T follicular helper cell (primary cell): ENCODE results near the gene TRAF7.

Experiments
- DNase-seq: peaks from one replicate; pipeline ENCODE4 v3.0.0-alpha.2; 2020; ENCODE audit warnings: low read depth

TRAF7 gene

GRCh38 chr16:2165861-2166260, 10.3 kb downstream of the TRAF7 start:
- DNase-seq = no peak

- DNase-seq = no peak
Measured at GRCh38 chr16:2166263-2167067, 10.9 kb downstream of the TRAF7 start.

GRCh38 chr16:2167068-2167638, 11.6 kb downstream of the TRAF7 start:
- DNase-seq = no peak

- DNase-seq = no peak
Measured at GRCh38 chr16:2170080-2170479, 14.5 kb downstream of the TRAF7 start.

- DNase-seq = no peak
Measured at GRCh38 chr16:2170587-2171435, 15.2 kb downstream of the TRAF7 start.

GRCh38 chr16:2171601-2172178, 16.1 kb downstream of the TRAF7 start:
- DNase-seq = no peak

GRCh38 chr16:2172688-2173335, 17.2 kb downstream of the TRAF7 start:
- no peak for DNase-seq

- no peak for DNase-seq
Measured at GRCh38 chr16:2173366-2173765, 17.8 kb downstream of the TRAF7 start.

GRCh38 chr16:2173916-2174315, 18.3 kb downstream of the TRAF7 start:
- no peak for DNase-seq

- DNase-seq = no peak
Measured at GRCh38 chr16:2174396-2175131, 19.0 kb downstream of the TRAF7 start.

- no peak for DNase-seq
Measured at GRCh38 chr16:2175454-2175853, 19.9 kb downstream of the TRAF7 start.

GRCh38 chr16:2176047-2176446, 20.5 kb downstream of the TRAF7 start:
- DNase-seq = no peak

- no peak for DNase-seq
Measured at GRCh38 chr16:2177101-2177500, 21.5 kb downstream of the TRAF7 start.

GRCh38 chr16:2177561-2177960, 22.0 kb downstream of the TRAF7 start:
- DNase-seq = no peak

GRCh38 chr16:2178321-2179106, 22.9 kb downstream of the TRAF7 start:
- peak; percentile 30 for DNase-seq

GRCh38 chr16:2179107-2179501, 23.5 kb downstream of the TRAF7 start:
- no peak for DNase-seq

GRCh38 chr16:2179576-2179975, 24.0 kb downstream of the TRAF7 start:
- DNase-seq = no peak

GRCh38 chr16:2180461-2180860, 24.9 kb downstream of the TRAF7 start:
- DNase-seq = no peak

- no peak for DNase-seq
Measured at GRCh38 chr16:2180962-2181923, 25.7 kb downstream of the TRAF7 start.
